CD4-positive, alpha-beta T cell treated with Interleukin-4 for 4 hours (primary cell): ENCODE data around the gene MYO15B.

ENCODE experiments used
- DNase-seq: peaks from one replicate; pipeline ENCODE4 v3.0.0-alpha.2; 2020

Gene MYO15B

DNA sequence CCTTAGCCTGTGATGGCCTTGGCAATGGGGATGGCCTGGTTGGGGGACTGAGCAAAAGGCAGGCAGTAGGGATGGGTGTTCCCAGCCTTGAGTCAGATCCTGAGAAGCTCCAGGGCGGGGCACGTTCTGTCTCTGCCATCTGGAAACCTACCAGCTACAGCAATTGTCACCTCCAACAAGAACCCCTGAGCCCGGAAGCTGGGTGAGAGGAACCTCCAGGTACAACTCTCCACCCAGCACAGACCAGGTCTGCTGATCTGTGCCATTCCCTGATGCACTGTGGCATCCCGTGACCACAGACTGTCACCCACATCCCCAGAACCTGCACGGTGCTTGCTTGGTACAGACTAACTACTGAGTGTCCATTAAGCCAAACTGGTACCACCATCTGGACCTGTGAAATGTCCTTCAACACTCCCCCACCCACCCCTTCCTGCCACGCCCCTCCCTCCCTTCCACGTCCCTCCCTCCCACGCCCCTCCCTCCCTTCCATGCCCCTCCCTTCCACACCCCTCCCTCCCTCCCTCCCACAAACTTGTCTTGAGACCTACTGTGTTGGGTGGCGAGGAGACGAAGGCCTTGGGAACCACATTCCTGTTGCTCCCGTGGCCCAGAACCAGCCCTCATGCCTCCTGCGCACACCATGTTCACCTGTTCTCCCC, 16.6 kb downstream of the MYO15B start:
- DNase-seq, result no peak

DNA sequence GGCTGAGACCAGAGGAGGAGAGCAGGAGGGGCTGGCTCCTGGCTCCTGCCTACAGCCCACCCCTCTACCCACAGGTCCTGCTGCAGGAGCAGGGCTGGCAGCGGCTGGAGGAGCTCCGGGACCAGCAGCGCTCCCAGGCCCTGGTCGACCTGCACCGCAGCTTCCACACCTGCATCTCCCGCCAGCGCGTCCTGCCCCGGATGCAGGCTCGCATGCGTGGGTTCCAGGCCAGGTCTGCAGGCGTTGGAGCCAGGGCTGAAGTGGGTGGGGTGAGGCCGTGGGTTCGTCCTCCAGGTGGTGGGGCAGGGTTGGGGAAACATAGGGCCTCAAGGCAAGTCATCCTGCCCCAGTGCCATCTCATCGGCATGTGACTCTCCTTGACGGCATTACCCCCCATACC, 18.2 kb downstream of the MYO15B start:
- DNase-seq, result no peak

DNA sequence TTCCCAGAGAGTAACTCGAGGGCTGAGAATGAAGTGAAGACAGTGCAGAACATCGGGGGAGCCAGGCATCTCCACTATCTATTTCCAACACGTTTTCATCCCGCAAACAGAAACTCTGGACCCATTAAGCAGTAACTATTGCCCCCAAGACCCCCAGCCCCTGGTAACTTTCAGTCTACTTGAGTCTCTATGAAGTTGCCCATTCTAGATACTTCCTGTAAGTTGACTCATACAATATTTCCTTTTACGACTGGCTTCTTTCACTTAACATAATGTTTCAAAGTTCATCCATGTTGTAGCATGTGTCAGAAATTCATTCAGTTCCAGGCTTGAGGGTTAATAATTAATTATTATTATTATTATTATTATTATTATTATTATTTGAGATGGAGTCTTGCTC, 19.5 kb downstream of the MYO15B start:
- no peak for DNase-seq

DNA sequence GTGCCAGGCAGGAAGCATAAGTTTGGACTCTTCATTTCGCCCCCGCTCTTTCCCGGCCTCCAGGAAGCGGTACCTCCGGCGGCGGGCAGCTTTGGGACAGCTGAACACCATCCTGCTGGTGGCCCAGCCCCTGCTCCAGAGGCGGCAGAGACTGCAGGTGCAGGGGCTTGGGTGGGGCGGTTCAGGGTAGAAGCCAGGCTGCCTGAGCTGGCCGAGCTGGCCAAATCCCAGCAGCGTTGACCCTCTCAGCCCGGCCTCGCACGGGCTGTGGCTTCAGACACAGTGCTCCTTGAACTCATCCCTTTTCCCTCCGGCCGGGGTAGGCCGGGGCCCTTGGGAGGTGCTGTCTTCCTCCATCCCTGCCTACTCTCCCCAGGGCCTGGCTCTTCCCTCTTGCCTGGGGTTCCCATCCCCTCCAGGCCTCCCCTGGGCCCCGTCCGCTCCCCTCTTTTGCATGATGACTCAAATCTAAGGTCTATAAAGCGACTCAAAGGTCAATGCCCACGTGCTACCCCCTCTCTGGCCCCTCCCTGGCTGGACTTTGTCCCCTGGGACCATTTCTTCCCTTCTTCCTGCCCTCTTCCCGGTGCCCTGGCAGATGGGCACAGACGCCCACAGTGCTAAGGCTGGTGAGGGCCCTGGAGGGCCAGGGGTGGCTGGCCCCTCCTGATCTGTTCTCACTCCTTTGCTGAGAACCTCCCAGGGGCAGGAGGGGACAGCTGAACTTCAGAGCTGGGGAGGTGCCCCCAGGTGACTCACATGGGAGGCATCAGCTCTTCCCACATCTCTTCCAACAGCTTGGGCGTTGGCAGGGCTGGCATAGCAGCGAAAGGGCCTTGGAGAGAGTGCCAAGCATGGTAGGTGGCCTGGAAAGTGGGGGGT, 22.7 kb downstream of the MYO15B start:
- DNase-seq, result no peak

DNA sequence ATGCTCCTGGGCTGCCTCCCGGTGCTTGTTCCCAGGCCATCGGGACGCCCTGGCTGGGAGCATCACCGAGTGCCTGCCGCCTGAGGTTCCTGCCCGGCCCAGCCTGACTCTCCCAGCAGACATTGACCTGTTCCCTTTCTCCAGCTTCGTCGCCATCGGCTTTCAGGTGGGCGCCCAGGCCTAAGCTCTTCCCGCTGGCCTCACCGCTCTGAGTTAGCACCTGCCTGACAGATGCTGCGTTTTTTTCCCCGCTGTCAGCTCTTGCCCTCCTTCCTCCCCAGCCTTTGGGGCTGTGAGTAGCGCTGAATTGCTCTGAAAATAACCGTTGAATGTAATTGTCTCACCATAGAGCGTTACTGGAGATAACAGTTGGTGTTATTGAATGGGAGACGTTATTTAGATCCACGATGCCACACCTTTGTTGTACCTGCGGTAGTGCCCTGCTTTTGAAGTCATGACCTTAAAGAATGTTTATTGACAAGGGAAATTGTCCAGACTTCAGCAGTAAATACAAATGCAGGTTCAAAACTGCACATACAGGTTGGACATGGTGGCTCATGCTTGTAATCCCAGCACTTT, 24.3 kb downstream of the MYO15B start:
- no peak for DNase-seq

DNA sequence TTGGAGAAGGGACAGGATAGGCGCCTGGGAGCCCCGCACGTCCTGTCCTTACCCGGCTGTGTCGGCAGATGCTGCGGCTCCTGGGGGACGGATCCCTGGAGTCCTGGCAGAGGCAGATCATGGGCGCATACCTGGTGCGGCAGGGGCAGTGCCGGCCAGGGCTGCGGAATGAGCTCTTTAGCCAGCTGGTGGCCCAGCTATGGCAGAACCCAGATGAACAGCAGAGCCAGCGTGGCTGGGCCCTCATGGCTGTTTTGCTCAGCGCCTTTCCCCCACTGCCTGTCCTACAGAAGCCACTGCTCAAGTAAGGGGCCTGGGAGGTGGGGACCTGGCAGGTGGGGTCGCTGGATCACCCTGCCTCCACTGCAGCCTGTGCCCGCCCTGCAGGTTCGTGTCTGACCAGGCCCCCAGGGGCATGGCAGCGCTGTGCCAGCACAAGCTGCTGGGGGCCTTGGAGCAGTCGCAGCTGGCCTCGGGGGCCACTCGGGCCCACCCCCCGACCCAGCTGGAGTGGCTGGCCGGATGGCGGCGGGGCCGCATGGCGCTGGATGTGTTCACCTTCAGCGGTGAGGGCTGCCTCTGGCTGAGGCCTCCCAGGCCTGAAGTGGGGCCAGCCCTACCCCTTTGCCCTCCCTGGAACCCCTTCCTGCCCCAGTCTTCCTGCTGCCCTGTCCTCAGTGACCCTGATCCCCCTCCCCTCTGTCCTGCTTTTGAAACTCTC, 25.5 kb downstream of the MYO15B start:
- no peak for DNase-seq

DNA sequence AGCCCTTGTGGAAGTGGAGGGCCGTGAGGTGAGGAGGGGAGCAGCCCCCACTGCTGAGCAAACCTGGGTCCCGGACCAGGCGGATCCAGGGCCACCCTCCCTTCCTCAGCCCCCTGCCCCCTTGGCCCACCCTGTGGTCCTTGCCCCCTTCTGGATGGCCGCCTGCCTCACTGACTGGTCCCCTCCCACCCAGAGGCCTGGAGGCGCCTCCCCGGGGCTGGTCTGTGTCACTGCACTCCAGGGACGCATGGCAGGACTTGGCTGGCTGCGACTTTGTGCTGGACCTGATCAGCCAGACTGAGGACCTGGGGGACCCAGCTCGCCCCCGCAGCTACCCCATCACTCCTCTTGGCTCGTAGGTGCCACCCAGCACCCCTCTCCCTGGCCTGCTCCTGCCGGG, 26.4 kb downstream of the MYO15B start:
- DNase-seq, result no peak

DNA sequence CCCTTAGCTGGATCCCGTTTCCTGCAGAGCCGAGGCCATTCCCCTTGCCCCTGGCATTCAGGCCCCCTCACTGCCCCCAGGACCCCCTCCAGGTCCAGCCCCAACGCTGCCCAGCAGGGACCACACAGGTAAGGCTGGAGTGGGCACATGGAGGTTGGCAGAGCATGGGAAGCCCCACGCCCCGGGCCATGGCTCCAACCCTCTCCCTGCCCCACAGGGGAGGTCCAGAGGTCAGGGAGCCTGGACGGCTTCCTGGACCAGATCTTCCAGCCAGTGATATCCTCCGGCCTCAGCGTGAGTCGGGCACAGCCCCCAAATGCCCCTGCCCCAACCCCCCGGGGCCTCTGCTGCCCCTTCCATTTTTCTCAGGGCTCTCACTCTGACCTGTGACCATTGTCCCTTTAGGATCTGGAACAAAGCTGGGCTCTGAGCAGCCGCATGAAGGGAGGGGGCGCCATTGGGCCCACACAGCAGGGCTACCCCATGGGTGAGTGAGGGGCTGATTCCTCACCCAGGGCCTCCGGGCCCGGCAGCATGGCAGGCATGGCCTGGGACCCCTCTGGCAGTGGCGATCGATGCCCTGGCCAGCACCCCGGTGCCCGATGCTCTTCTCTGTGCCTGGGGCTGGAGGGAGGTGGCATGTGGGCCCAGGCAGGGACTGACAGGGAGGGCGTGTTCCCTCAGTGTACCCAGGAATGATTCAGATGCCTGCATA, 27.1 kb downstream of the MYO15B start:
- no peak for DNase-seq

DNA sequence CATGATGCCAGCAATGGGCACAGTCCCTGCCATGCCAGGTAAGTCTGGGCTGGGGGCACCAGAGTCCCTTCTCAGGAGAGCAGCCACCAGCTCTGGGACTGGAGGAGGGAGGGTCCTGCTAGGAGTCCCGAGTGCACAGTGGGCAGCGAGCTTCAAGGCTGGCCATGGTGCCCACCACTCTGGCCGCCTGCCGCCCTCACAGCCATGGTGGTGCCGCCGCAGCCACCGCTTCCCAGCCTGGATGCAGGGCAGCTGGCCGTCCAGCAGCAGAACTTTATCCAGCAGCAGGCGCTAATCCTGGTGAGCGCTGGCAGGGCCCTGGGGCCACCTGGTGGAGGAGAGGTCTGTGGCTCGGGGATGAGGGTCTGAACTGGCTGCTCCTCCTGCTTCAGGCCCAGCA, 27.7 kb downstream of the MYO15B start:
- DNase-seq, result no peak

DNA sequence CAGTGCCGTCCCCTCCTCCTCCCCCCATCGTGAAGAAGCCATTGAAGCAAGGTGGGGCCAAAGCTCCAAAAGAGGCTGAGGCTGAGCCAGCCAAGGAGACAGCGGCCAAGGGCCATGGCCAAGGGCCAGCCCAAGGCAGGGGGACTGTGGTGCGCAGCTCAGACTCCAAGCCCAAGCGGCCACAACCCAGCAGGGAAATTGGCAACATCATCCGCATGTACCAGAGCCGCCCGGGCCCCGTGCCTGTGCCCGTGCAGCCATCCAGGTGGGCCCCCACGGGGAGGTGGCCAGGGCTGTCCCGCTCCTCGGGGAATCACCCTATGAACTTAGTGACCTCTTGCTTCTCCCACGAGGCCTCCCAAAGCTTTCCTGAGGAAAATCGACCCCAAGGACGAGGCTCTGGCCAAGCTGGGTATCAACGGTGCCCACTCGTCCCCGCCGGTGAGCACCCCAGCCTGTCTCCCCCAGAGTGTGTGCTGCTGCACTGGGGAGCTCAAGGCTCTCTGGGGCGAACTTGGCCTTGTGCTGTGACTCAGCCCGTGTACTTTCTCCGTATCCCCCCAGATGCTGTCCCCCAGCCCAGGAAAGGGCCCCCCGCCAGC, 29.0 kb downstream of the MYO15B start:
- DNase-seq, result no peak

DNA sequence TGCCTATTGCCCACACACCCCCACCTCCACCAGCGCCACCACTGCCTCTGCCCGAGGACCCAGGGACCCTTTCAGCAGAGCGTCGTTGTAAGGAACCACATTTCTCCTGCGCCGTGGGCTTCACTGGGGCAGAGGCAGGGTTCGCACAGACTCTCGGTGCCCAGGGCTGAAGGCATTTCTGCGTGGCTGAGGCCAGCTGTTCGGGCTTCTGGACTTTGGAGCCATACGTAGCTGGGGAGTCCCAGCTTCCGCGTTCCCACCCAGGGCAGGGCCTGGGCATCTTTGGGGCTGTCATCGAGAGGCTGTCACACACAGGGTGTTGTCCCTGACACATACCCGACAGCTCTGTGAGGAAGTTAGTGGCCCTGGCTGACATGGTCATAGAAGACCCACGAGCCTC, 29.6 kb downstream of the MYO15B start:
- DNase-seq, result no peak

DNA sequence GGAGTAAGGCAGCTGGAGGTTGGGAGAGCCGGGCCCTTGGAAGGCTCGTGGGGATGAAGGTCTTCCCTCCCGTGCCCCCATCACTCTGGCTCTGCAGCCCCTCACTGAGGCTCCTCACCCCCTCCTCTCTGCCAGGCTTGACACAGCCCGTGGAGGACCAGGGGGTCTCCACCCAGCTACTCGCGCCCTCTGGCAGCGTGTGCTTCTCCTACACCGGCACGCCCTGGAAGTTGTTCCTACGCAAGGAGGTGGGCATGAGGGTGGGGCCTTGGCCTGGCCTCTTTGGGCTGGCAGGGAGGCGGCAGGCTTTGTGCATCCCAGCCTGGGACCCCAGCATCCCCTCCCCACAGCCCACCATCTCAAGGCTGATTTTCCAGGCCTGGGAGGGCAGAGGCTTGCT, 30.1 kb downstream of the MYO15B start:
- no peak for DNase-seq

DNA sequence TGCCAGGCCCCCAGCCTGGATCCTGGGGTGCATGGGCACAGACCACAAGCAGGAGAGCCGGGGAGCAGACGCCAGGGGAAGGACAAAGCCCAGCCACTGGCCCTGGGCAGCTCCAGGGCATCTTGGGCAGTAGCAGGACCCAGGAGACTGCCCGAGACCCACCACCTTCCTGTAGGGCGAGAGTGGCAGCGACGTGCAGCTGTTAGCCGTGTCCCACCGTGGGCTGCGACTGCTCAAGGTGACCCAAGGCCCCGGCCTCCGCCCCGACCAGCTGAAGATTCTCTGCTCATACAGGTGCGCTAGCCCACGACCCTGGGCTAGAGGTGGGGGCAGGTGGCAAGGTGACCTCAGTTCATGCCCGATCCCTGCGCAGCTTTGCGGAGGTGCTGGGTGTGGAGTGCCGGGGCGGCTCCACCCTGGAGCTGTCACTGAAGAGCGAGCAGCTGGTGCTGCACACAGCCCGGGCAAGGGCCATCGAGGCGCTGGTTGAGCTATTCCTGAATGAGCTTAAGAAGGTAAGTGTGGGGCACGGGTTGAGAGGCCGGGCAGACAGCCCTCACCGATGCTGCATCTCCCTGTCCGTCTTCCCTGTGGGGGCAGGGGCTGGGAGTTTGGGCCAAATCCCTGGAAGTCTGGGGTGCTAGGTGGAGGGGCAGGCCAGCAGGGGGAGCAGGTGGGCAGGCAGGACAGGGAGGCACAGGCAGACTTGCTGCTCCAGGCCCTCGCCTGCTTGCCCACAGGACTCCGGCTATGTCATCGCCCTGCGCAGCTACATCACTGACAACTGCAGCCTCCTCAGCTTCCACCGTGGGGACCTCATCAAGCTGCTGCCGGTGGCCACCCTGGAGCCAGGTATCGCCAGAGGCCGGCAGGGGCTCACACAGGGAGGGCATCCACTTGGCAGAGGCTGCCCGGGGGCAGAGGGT, 32.2 kb downstream of the MYO15B start:
- DNase-seq, result no peak

DNA sequence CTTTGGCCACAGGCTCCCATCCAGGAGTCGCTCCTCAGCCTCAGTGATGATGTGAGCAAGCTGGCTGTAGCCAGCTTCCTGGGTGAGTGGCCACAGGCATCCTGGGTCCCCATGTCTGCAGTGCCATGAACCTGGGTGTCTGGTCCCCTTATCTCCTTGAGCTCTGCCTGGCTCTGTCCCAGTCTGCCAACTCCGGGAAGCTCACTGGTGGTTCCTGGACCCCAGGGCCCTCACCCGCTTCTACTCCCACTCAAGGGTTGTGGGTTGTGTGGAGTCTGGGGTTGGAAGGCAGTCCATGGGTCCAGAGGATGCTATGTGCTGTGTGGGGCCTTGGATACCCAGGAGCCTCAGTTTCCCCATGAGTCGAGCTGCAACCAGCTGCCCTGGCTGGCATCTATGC, 33.9 kb downstream of the MYO15B start:
- DNase-seq, result no peak

DNA sequence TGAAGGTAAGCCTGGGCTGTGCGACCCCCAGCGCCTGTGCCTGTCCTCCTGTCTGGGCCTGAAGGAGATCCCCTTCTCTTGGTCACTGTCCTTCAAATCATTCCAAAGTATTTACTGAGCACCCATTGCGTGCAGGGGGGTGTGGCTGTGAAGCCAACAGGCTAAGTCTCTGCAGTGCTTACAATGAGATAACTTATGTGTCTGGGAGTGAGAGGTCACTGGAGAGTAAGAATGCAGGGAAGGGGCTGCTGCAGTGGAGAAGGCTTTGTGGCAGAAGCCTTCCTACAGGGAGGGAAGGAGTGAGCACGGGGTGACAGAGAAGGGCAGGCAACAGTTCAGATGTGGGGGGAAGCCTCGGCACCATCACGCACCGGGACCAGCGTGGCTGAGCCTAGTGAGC, 34.5 kb downstream of the MYO15B start:
- DNase-seq, result no peak

DNA sequence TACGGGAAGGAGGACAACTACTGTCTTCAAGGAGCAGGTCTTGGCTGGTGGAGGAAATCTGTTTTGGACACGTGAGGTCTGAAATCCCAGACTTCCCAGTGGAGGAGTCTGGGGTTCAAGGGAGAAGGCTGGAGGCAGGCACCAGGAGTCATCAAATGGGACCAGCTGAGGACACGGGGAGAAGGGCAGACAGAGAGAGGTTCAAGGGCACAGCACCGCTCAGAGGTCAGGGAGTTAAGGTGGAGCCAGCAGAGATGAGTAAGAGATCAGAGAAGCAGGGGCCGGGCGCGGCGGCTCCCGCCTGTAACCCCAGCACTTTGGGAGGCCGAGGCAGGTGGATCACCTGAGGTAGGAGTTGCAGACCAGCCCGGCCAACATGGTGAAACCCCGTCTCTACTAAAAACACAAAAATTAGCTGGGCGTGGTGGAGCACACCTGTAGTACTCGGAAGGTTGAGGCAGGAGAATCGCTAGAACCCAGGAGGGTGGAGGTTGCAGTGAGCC, 35.2 kb downstream of the MYO15B start:
- no peak for DNase-seq

DNA sequence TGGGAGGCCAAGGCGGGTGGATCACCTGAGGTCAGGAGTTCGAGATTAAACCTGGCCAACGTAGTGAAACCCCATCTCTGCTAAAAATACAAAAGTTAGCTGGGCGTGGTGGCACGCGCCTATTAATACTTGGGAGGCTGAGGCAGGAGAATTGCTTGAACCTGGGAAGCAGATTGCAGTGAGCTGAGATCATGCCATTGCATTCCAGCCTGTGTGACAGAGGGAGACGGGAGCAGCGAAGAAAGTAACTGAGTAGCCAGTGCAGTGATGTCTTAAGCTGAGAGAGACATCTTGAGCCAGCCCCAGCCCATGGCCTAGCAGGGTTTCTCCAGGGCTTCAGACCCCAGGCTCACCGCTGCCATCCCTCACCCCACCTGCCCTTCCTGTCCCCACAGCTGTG, 35.8 kb downstream of the MYO15B start:
- no peak for DNase-seq

DNA sequence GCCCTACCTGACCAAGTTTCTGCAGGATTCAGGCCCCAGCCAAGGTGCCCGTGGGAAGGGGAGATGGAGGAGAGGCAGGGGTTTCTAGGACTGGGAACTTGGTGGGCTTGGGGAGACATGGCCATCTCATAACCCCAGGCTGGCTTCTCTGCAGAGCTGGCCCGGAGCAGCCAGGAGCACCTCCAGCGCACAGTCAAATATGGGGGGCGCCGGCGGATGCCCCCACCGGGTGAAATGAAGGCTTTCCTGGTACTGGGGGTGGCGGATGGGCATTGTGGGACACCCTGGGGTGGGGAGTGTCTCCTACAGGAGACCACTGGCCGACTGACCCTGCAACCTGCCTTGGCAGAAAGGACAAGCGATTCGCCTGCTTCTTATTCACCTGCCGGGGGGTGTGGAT, 36.4 kb downstream of the MYO15B start:
- no peak for DNase-seq

DNA sequence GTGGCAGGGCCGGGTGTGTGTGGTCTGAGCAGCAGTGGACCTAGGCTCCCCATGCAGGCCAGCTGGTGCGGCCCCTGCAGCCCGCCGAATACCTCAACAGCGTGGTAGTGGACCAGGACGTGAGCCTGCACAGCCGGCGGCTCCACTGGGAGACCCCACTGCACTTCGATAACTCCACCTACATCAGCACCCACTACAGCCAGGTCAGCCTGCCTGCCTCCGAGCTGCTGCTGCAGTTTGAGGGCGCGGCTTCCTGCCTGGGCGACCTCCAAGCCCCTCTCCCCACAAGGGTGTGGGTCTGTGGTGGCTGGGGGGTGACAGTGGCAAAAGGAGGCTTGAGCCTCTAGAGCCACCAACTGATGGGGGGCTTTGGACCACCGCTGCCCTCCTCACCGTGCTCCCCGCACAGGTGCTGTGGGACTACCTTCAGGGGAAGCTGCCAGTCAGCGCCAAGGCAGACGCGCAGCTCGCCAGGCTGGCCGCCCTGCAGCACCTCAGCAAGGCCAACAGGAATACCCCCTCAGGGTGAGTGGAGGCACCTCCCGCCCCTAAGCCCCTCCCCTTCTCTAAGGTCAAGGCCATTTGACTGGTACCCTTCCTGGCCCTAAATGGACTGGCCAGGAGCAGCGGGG, 37.2 kb downstream of the MYO15B start:
- DNase-seq, result no peak

DNA sequence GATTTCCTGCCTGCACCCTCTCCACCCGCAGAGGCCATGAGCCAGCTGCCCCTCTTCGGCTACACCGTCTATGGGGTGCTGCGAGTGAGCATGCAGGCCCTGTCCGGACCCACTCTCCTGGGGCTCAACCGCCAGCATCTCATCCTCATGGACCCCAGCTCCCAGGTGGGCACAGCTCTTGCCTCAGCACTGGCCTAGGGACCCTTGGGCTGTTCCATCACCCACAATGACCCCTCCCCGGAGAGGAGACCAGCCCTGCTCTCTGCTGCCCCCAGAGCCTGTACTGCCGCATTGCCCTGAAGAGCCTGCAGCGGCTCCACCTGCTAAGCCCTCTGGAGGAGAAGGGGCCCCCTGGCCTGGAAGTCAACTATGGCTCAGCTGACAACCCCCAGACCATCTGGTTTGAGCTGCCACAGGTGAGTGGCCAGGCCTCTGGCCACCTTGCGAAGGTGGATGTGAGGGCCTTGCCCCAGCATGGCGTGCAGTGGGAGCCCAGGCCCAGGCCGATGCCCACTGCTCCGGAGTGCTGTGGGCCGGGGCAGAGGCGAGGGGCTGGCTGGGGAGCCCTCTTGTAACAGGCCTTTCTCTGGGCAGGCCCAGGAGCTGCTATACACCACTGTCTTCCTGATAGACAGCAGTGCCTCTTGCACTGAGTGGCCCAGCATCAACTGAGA, 38.4 kb downstream of the MYO15B start:
- DNase-seq, result no peak
